ENCODE measurements around the gene TBC1D17. TPM values are rescaled to one million over a fixed set of nuclear protein-coding genes. Genes with fewer than 3 reads are reported as not detected.

TBC1D17 gene
- total and polyA plus RNA-seq, 12 donors, result 5.8 to 198 (median 51.4) TPM

DNA sequence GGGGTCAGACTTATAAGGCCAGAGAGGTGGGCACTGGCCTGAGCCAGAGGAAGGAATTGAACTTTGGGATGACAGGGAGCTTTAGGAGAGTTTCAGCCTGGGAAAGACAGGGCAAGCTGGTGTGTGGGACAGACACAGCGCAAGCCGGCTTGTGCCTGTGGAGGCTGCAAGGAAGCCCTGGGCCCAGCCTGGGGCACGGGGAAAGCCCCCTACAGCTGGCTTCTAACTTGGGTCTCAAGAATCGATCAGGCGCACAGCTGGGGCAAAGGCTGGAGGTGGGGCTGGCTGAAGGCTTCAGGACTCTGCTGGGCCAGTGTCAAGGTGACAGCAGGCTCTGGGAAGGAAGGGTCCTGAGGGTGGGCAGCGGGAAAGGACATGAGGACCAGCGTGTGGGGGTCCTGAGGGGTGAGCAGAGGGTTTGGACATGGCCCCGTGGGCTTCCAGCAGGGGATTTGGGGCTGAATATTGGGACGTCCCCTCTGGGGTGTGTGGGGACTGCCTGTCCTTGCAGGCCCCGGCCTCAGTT, 23.6 kb upstream of the TBC1D17 start:
- no peaks in the 10 kb centered on the region for H3K9me3 ChIP-seq (replicated peaks in 1 of 3)
- TF ChIP-seq POLR2A (IDR thresholded peaks at IDR 0.05), result no peak
- TF ChIP-seq, protein P1, sequence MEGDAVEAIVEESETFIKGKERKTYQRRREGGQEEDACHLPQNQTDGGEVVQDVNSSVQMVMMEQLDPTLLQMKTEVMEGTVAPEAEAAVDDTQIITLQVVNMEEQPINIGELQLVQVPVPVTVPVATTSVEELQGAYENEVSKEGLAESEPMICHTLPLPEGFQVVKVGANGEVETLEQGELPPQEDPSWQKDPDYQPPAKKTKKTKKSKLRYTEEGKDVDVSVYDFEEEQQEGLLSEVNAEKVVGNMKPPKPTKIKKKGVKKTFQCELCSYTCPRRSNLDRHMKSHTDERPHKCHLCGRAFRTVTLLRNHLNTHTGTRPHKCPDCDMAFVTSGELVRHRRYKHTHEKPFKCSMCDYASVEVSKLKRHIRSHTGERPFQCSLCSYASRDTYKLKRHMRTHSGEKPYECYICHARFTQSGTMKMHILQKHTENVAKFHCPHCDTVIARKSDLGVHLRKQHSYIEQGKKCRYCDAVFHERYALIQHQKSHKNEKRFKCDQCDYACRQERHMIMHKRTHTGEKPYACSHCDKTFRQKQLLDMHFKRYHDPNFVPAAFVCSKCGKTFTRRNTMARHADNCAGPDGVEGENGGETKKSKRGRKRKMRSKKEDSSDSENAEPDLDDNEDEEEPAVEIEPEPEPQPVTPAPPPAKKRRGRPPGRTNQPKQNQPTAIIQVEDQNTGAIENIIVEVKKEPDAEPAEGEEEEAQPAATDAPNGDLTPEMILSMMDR (IDR thresholded peaks at IDR 0.05), result no peak
- no peak overlapping the region for H3K4me3 ChIP-seq
- intact Hi-C loops (cut with DNase I), result no loop called here
- 78 to 85% (median 81%) methylated on average over 8 to 10 of the region's 10 CpGs for WGBS, 4 donors
- peak overlapping the region in 2 of 5 donors; percentile 26 to 99 for H3K27ac ChIP-seq
- H3K4me1 ChIP-seq (replicated peaks in 1 of 2), result peaks cover 25 to 51% of the 10 kb centered on the region in 2 donors
- no peaks in the 10 kb centered on the region for H3K27me3 ChIP-seq
- peaks cover 0 to 43% of the 10 kb centered on the region in 2 donors for H3K36me3 ChIP-seq (replicated peaks in 1 of 2)
- DNase-seq, result peak in 1 of 7 donors; percentile 24

DNA sequence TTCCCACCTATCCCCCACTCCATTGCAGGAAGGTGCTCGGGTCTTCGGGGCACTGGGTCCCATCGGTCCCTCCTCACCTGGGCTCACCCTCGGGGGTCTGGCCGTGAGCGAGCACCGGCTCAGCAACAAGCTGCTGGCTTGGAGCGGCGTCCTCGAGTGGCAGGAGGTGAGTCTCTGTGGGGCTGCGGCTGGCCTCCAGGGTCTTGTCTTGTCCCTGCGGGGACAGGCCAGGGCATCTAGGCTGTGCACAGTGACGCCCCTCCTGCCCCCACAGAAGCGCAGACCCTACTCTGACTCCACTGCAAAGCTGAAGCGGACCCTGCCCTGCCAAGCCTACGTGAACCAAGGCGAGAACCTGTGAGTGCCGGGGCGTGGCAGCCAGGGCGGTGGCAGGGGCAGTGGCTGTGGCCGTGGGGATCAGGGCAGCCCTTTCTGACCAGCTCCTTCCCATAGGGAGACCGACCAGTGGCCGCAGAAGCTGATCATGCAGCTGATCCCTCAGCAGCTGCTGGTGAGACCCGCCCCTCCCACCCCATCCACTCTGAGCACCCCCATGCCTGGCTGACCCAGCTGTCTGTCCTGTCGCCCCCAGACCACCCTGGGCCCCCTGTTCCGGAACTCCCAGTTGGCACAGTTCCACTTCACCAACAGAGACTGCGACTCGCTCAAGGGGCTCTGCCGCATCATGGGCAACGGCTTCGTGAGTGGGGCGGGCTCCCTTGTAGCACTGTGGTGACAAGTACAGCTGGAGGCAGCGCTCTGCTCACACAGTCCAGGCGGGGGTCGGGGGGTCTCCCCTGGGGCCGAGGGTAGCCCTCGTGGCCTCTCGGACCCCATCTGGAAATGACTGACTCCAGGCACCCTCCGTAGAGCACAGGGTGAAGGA, 22.9 kb upstream of the TBC1D17 start:
- peaks cover 0 to 47% of the 10 kb centered on the region in 2 donors for H3K36me3 ChIP-seq (replicated peaks in 1 of 2)
- H3K27me3 ChIP-seq, result no peaks in the 10 kb centered on the region
- WGBS, 4 donors, result 79 to 91% (median 85%) methylated on average over 13 to 39 of the region's 39 CpGs
- intact Hi-C loops (cut with DNase I), result no loop called here
- H3K4me3 ChIP-seq, result no peak overlapping the region
- no peak for TF ChIP-seq POLR2A (IDR thresholded peaks at IDR 0.05)
- TF ChIP-seq, protein P1 (IDR thresholded peaks at IDR 0.05), result no peak
- H3K4me1 ChIP-seq (replicated peaks in 1 of 2), result peaks cover 25 to 59% of the 10 kb centered on the region in 2 donors
- H3K9me3 ChIP-seq (replicated peaks in 1 of 3), result no peaks in the 10 kb centered on the region
- H3K27ac ChIP-seq, result peak overlapping the region in 2 of 5 donors; percentile 94 to 99
- peak in 4 of 7 donors; percentile 39 to 68 (median 50) for DNase-seq

DNA sequence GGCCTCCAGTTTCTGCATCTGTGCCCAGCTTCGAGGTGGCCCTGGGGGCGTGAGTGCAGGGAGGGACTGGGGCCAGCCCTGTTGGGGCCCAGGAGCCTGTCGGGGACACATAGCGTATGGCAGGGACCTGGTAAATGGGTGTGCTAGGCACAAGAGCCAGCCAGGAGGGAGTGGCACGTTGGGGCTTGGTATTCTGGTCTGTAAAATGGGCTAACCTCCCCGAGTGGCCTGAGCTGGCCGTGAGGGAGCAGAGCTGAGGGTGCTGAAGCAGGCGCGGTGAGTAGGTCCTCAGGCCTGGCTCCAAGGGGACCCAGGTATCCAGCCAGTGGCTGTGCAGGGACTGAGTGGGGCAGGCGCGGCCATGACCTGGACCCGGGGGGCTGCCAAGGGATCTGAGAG, 22.2 kb upstream of the TBC1D17 start:
- Histone ChIP-seq H3K27ac (peak overlapping the region in 3 of 5 donors; percentile 23 to 94 (median 42)), H3K9me3 (replicated peaks in 1 of 3) (no peaks in the 10 kb centered on the region), H3K4me3 (no peak overlapping the region), H3K36me3 (replicated peaks in 1 of 2) (peaks cover 0 to 52% of the 10 kb centered on the region in 2 donors), H3K27me3 (no peaks in the 10 kb centered on the region), H3K4me1 (replicated peaks in 1 of 2) (peaks cover 29 to 65% of the 10 kb centered on the region in 2 donors)
- peak in 1 of 7 donors; percentile 32 for DNase-seq
- 82 to 87% (median 83%) methylated on average over 9 to 12 of the region's 12 CpGs for WGBS, 4 donors
- TF ChIP-seq, protein P1 (IDR thresholded peaks at IDR 0.05), result no peak
- TF ChIP-seq POLR2A (IDR thresholded peaks at IDR 0.05), result no peak
- intact Hi-C loops (cut with DNase I), result no loop called here

Measured in adrenal gland (tissue), 12 donors.